OCI-LY1 (cell line): Measurements from ENCODE around the gene MAP3K7.

Source experiments
- H2AFZ ChIP-seq: fragments of 200-600 bp; sonication (generic), shearing (Covaris generic); 2 replicates; pipeline ENCODE4 v1.6.0; 2014; ENCODE audit warnings: antibody characterized with exemption, mild to moderate bottlenecking, low read length
- H3F3A ChIP-seq: fragments of 200-600 bp; sonication (generic), shearing (Covaris generic); 2 replicates; pipeline ENCODE4 v1.6.0; 2014; ENCODE audit warnings: mild to moderate bottlenecking, antibody characterized with exemption, low read length, moderate library complexity; ENCODE audit not compliant: insufficient read depth
- H3K27ac ChIP-seq: fragments of 200-600 bp; sonication (generic); 2 replicates; pipeline ENCODE4 v1.5.1; 2014; ENCODE audit warnings: low read length, mixed run types, mild to moderate bottlenecking, low read depth; ENCODE audit not compliant: poor library complexity, severe bottlenecking
- H3K27me3 ChIP-seq: fragments of 200-600 bp; sonication (generic); 2 replicates; pipeline ENCODE4 v1.6.0; 2014; ENCODE audit warnings: antibody characterized with exemption, mild to moderate bottlenecking, low read length, moderate library complexity; ENCODE audit not compliant: insufficient read depth
- H3K36me3 ChIP-seq: fragments of 200-600 bp; sonication (generic); 2 replicates; pipeline ENCODE4 v1.6.1; 2014; ENCODE audit warnings: mild to moderate bottlenecking, antibody characterized with exemption, low read length, moderate library complexity, mixed read lengths; ENCODE audit not compliant: insufficient read depth
- H3K4me1 ChIP-seq: fragments of 200-600 bp; sonication (generic); 2 replicates; pipeline ENCODE4 v1.5.1; 2014; ENCODE audit warnings: mild to moderate bottlenecking, low read length, moderate library complexity; ENCODE audit not compliant: insufficient read depth, severe bottlenecking
- H3K4me2 ChIP-seq: fragments of 200-600 bp; sonication (generic), shearing (Covaris generic); 2 replicates; pipeline ENCODE4 v1.6.1; 2014; ENCODE audit warnings: low read length
- H3K4me3 ChIP-seq: fragments of 200-600 bp; sonication (generic); 2 replicates; pipeline ENCODE4 v1.5.1; 2014; ENCODE audit warnings: low read length, low read depth, mild to moderate bottlenecking, mixed read lengths; ENCODE audit not compliant: poor library complexity, severe bottlenecking
- H3K79me2 ChIP-seq: fragments of 200-600 bp; shearing (Covaris generic); 2 replicates; pipeline ENCODE4 v1.6.1; 2016; ENCODE audit warnings: mixed run types, low read length, mixed read lengths; ENCODE audit not compliant: insufficient read depth
- H3K9ac ChIP-seq: fragments of 200-600 bp; sonication (generic), shearing (Covaris generic); 2 replicates; pipeline ENCODE4 v1.6.1; 2014; ENCODE audit warnings: mild to moderate bottlenecking, low read length, mixed read lengths
- H3K9me2 ChIP-seq: fragments of 200-600 bp; sonication (generic), shearing (Covaris generic); 2 replicates; pipeline ENCODE4 v1.6.1; 2014; ENCODE audit warnings: low read depth, mild to moderate bottlenecking, low read length, mixed read lengths
- H3K9me3 ChIP-seq: fragments of 200-600 bp; shearing (Covaris generic); 2 replicates; pipeline ENCODE4 v1.6.1; 2014; ENCODE audit warnings: low read length, mixed read lengths
- H4K20me1 ChIP-seq: fragments of 200-600 bp; sonication (generic), shearing (Covaris generic); 2 replicates; pipeline ENCODE4 v1.6.0; 2016; ENCODE audit warnings: mild to moderate bottlenecking, low read length; ENCODE audit not compliant: insufficient read depth
- CTCF ChIP-seq: fragments of 200-600 bp; sonication (generic), shearing (Covaris generic); IDR thresholded peaks from 2 replicates; pipeline ENCODE4 v1.5.1; 2017; ENCODE audit warnings: mild to moderate bottlenecking, antibody characterized with exemption, low read length, moderate library complexity, mixed read lengths
- EZH2 ChIP-seq: fragments of 200-600 bp; sonication (generic), shearing (Covaris generic); IDR thresholded peaks from 2 replicates; pipeline ENCODE4 v1.8.0; 2017; ENCODE audit warnings: borderline replicate concordance, mixed run types, mild to moderate bottlenecking, antibody characterized with exemption, low read length, moderate library complexity, mixed read lengths

The MAP3K7 gene

GRCh38 chr6:90502381-90502780 lies 84.5 kb downstream of the MAP3K7 start:
- no peak overlapping the region for H2AFZ ChIP-seq
- H3K9me3 ChIP-seq, result no peaks in the 10 kb centered on the region
- TF ChIP-seq CTCF (no peak), EZH2 (no peak)
- H3K27ac ChIP-seq, result no peak overlapping the region
- no peaks in the 10 kb centered on the region for H4K20me1 ChIP-seq
- no peaks in the 10 kb centered on the region for H3K27me3 ChIP-seq
- no peaks in the 10 kb centered on the region for H3F3A ChIP-seq
- no peaks in the 10 kb centered on the region for H3K79me2 ChIP-seq
- no peak overlapping the region for H3K4me2 ChIP-seq
- H3K9me2 ChIP-seq, result no peaks in the 10 kb centered on the region
- H3K36me3 ChIP-seq, result no peaks in the 10 kb centered on the region
- no peaks in the 10 kb centered on the region for H3K4me1 ChIP-seq
- no peak overlapping the region for H3K4me3 ChIP-seq
- H3K9ac ChIP-seq, result no peak overlapping the region

- Histone ChIP-seq H3K9me2 (no peaks in the 10 kb centered on the region), H3K4me3 (no peak overlapping the region), H3K27me3 (no peaks in the 10 kb centered on the region), H3K4me1 (no peaks in the 10 kb centered on the region), H3K9ac (no peak overlapping the region), H3K27ac (no peak overlapping the region), H3F3A (no peaks in the 10 kb centered on the region), H4K20me1 (no peaks in the 10 kb centered on the region), H2AFZ (no peak overlapping the region), H3K4me2 (no peak overlapping the region), H3K79me2 (no peaks in the 10 kb centered on the region), H3K9me3 (no peaks in the 10 kb centered on the region), H3K36me3 (no peaks in the 10 kb centered on the region)
- TF ChIP-seq EZH2 (no peak), CTCF (no peak)
These were observed 86.4 kb downstream of the MAP3K7 start for GRCh38 chr6:90500458-90500857.

- no peaks in the 10 kb centered on the region for H3K27me3 ChIP-seq
- H3K27ac ChIP-seq, result no peak overlapping the region
- no peaks in the 10 kb centered on the region for H4K20me1 ChIP-seq
- H3K4me1 ChIP-seq, result no peaks in the 10 kb centered on the region
- H3K9me2 ChIP-seq, result no peaks in the 10 kb centered on the region
- H3K79me2 ChIP-seq, result no peaks in the 10 kb centered on the region
- H3K9ac ChIP-seq, result no peak overlapping the region
- no peaks in the 10 kb centered on the region for H3K9me3 ChIP-seq
- no peak overlapping the region for H3K4me2 ChIP-seq
- no peaks in the 10 kb centered on the region for H3F3A ChIP-seq
- TF ChIP-seq EZH2 (no peak), CTCF (no peak)
- H2AFZ ChIP-seq, result no peak overlapping the region
- H3K4me3 ChIP-seq, result no peak overlapping the region
- H3K36me3 ChIP-seq, result no peaks in the 10 kb centered on the region
These were observed 89.5 kb downstream of the MAP3K7 start for GRCh38 chr6:90497411-90497810.
